ENCODE data around the gene ASB6. TPM values are rescaled to one million over a fixed set of nuclear protein-coding genes. Genes with fewer than 3 reads are reported as not detected.

The ASB6 gene
- total RNA-seq, 1 donor from 2014 or later: 10.1 TPM

Other genes starting within 250 kb of the ASB6 start
- not detected for gene C9orf50, start 21.1 kb downstream of the ASB6 start, total RNA-seq
- 11.2 TPM for gene NTMT1, start 16.0 kb downstream of the ASB6 start, total RNA-seq
- 0.16 TPM for gene PRRX2, start 23.5 kb upstream of the ASB6 start, total RNA-seq
- gene PTGES, start 110.9 kb upstream of the ASB6 start, total RNA-seq: 3.3 TPM
- 39.5 TPM for gene TOR1B, start 161.0 kb upstream of the ASB6 start, total RNA-seq
- gene TOR1A, start 182.0 kb upstream of the ASB6 start, total RNA-seq: 21.8 TPM
- 40.2 TPM for gene C9orf78, start 193.1 kb upstream of the ASB6 start, total RNA-seq
- gene USP20, start 193.3 kb upstream of the ASB6 start, total RNA-seq: 9.8 TPM